HAP-1 (cell line): ENCODE results near the gene MAPKBP1.
"Not testable (repeated sequence)": the region's sequence is repeated elsewhere in the genome, so short reads cannot be mapped to it uniquely, and the experiment has no call there.

Experiments used
- DNase-seq, 2 experiments: peaks; one replicate each; pipeline ENCODE4 v3.0.0-alpha.2; 2016 to 2020; ENCODE audit warnings: low spot score in 2 of 2
- H3K27me3 ChIP-seq: fragments of 250-450 bp; sonication (Bioruptor Pico); 2 replicates; pipeline ENCODE4 v1.5.1; 2020; ENCODE audit warnings: low read depth, mild to moderate bottlenecking, moderate library complexity
- H3K36me3 ChIP-seq: fragments of 250-450 bp; sonication (Bioruptor Pico); replicated peaks from 2 replicates; pipeline ENCODE4 v1.5.1; 2020; ENCODE audit warnings: mild to moderate bottlenecking
- H3K4me1 ChIP-seq: fragments of 250-450 bp; sonication (Bioruptor Pico); 2 replicates; pipeline ENCODE4 v1.5.1; 2020; ENCODE audit warnings: mild to moderate bottlenecking
- H3K4me3 ChIP-seq: fragments of 250-450 bp; sonication (Bioruptor Pico); 2 replicates; pipeline ENCODE4 v1.5.1; 2020; ENCODE audit warnings: mild to moderate bottlenecking, moderate library complexity
- H3K9me3 ChIP-seq: fragments of 250-450 bp; sonication (Bioruptor Pico); 2 replicates; pipeline ENCODE4 v1.5.1; 2020; ENCODE audit warnings: mild to moderate bottlenecking, moderate library complexity
- in situ Hi-C: fragments of 300-500 bp; cut with MboI; formaldehyde crosslinking; loops from 3 replicates; pipeline ENCODE4 v1.14.3; 2020; ENCODE audit warnings: low sequenced_read_pairs, inconsistent platforms, mixed read lengths

Gene MAPKBP1

GRCh38 chr15:41774062-41774881 lies at the start of gene MAPKBP1:
Gene MAPKBP1 (plus strand): TSS chr15:41774484. CDS start chr15:41775276, 792 bp downstream.
- peaks cover 31% of the 10 kb centered on the region for H3K4me1 ChIP-seq
- peak within 1 kb of the TSS; percentile 60 for H3K4me3 ChIP-seq
- H3K27me3 ChIP-seq = no peaks in the 10 kb centered on the region
- no peaks in the 10 kb centered on the region for H3K9me3 ChIP-seq
- peak; percentile 95 to 99 for DNase-seq
- in situ Hi-C loops = loop anchor here (5.0 kb wide), 1 partner anchor 38 kb away; no protein-coding TSS in a partner anchor
- H3K36me3 ChIP-seq = no peaks in the 10 kb centered on the region

- Histone ChIP-seq H3K27me3 (no peaks in the 10 kb centered on the region), H3K4me1 (no peaks in the 10 kb centered on the region), H3K36me3 (no peaks in the 10 kb centered on the region), H3K9me3 (no peaks in the 10 kb centered on the region), H3K4me3 (no peak overlapping the region)
- no peak for DNase-seq
- in situ Hi-C loops = no loop called here
Measured at GRCh38 chr15:41727143-41727542, 47.1 kb upstream of the MAPKBP1 start.

- in situ Hi-C loops, H3K36me3 ChIP-seq: not testable (repeated sequence)
Measured at GRCh38 chr15:41728061-41728460, 46.2 kb upstream of the MAPKBP1 start.

GRCh38 chr15:41730543-41730942 lies 43.7 kb upstream of the MAPKBP1 start:
- Histone ChIP-seq H3K4me1 (no peaks in the 10 kb centered on the region), H3K4me3 (no peak overlapping the region), H3K27me3 (no peaks in the 10 kb centered on the region), H3K36me3 (peaks cover 12% of the 10 kb centered on the region), H3K9me3 (no peaks in the 10 kb centered on the region)
- DNase-seq = no peak
- in situ Hi-C loops = no loop called here

More at GRCh38 chr15:41728061-41728460, 46.2 kb upstream of the MAPKBP1 start:
- not testable (repeated sequence) for H3K4me1 ChIP-seq, DNase-seq, H3K27me3 ChIP-seq, H3K9me3 ChIP-seq, H3K4me3 ChIP-seq

- Histone ChIP-seq H3K4me1 (no peaks in the 10 kb centered on the region), H3K36me3 (peaks cover 25% of the 10 kb centered on the region), H3K9me3 (no peaks in the 10 kb centered on the region), H3K27me3 (no peaks in the 10 kb centered on the region), H3K4me3 (no peak overlapping the region)
- in situ Hi-C loops = no loop called here
- no peak for DNase-seq
Measured at GRCh38 chr15:41732483-41732882, 41.8 kb upstream of the MAPKBP1 start.

- Histone ChIP-seq H3K36me3 (peaks cover 25% of the 10 kb centered on the region), H3K4me3 (no peak overlapping the region), H3K4me1 (no peaks in the 10 kb centered on the region), H3K27me3 (no peaks in the 10 kb centered on the region), H3K9me3 (no peaks in the 10 kb centered on the region)
- in situ Hi-C loops = no loop called here
- no peak for DNase-seq
Measured at GRCh38 chr15:41734079-41734478, 40.2 kb upstream of the MAPKBP1 start.

GRCh38 chr15:41735046-41735445 lies 39.2 kb upstream of the MAPKBP1 start:
- Histone ChIP-seq H3K9me3 (no peaks in the 10 kb centered on the region), H3K27me3 (no peaks in the 10 kb centered on the region), H3K4me1 (no peaks in the 10 kb centered on the region), H3K36me3 (peaks cover 31% of the 10 kb centered on the region), H3K4me3 (no peak overlapping the region)
- in situ Hi-C loops = no loop called here
- DNase-seq = no peak

- H3K4me3 ChIP-seq, H3K9me3 ChIP-seq, in situ Hi-C loops, DNase-seq, H3K27me3 ChIP-seq, H3K4me1 ChIP-seq: not testable (repeated sequence)
- peaks cover 31% of the 10 kb centered on the region for H3K36me3 ChIP-seq
Measured at GRCh38 chr15:41735492-41735891, 38.8 kb upstream of the MAPKBP1 start.

- H3K9me3 ChIP-seq = no peaks in the 10 kb centered on the region
- H3K27me3 ChIP-seq = no peaks in the 10 kb centered on the region
- in situ Hi-C loops = no loop called here
- H3K4me1 ChIP-seq = no peaks in the 10 kb centered on the region
- DNase-seq = no peak
- H3K4me3 ChIP-seq = no peak overlapping the region
- peaks cover 14% of the 10 kb centered on the region for H3K36me3 ChIP-seq
Measured at GRCh38 chr15:41746802-41747201, 27.5 kb upstream of the MAPKBP1 start.

GRCh38 chr15:41756198-41756597 lies 18.1 kb upstream of the MAPKBP1 start:
- Histone ChIP-seq H3K9me3 (no peaks in the 10 kb centered on the region), H3K36me3 (peaks cover 3% of the 10 kb centered on the region), H3K4me3 (no peak overlapping the region), H3K27me3 (no peaks in the 10 kb centered on the region), H3K4me1 (no peaks in the 10 kb centered on the region; the same call in 1 of the 2 replicates)
- in situ Hi-C loops = no loop called here
- DNase-seq = no peak

- DNase-seq = peak; percentile 42 to 55
- Histone ChIP-seq H3K27me3 (no peaks in the 10 kb centered on the region), H3K4me3 (no peak overlapping the region), H3K36me3 (no peaks in the 10 kb centered on the region), H3K9me3 (no peaks in the 10 kb centered on the region), H3K4me1 (peaks cover 22% of the 10 kb centered on the region)
- in situ Hi-C loops = loop anchor here (5.0 kb wide), 1 partner anchor 39 kb away; no protein-coding TSS in a partner anchor
Measured at GRCh38 chr15:41772720-41773331, 1.5 kb upstream of the MAPKBP1 start.

GRCh38 chr15:41773332-41773728 lies 954 bp upstream of the MAPKBP1 start:
- no peaks in the 10 kb centered on the region for H3K27me3 ChIP-seq
- in situ Hi-C loops = loop anchor here (5.0 kb wide), 1 partner anchor 39 kb away; no protein-coding TSS in a partner anchor

GRCh38 chr15:41773729-41774061 lies 589 bp upstream of the MAPKBP1 start:
- in situ Hi-C loops = loop anchor here (5.0 kb wide), 1 partner anchor 39 kb away; no protein-coding TSS in a partner anchor

More at GRCh38 chr15:41773332-41773728, 954 bp upstream of the MAPKBP1 start:
- no peaks in the 10 kb centered on the region for H3K9me3 ChIP-seq
- no peaks in the 10 kb centered on the region for H3K36me3 ChIP-seq
- DNase-seq = no peak
- peaks cover 26% of the 10 kb centered on the region for H3K4me1 ChIP-seq
- peak overlapping the region; percentile 60 for H3K4me3 ChIP-seq

GRCh38 chr15:41774882-41775417 lies 666 bp downstream of the MAPKBP1 start:
- in situ Hi-C loops = loop anchor here (5.0 kb wide), 1 partner anchor 37 kb away; no protein-coding TSS in a partner anchor
- Histone ChIP-seq H3K36me3 (no peaks in the 10 kb centered on the region), H3K27me3 (no peaks in the 10 kb centered on the region), H3K4me3 (peak overlapping the region; percentile 60), H3K9me3 (no peaks in the 10 kb centered on the region), H3K4me1 (peaks cover 34% of the 10 kb centered on the region)
- no peak for DNase-seq

More at GRCh38 chr15:41773729-41774061, 589 bp upstream of the MAPKBP1 start:
- peaks cover 28% of the 10 kb centered on the region for H3K4me1 ChIP-seq
- DNase-seq = no peak
- H3K4me3 ChIP-seq = peak overlapping the region; percentile 60
- no peaks in the 10 kb centered on the region for H3K36me3 ChIP-seq
- H3K27me3 ChIP-seq = no peaks in the 10 kb centered on the region
- H3K9me3 ChIP-seq = no peaks in the 10 kb centered on the region
